GM23248 (cell line): ENCODE measurements around the gene TMEM217. TPM values are rescaled to one million over a fixed set of nuclear protein-coding genes. Genes with fewer than 3 reads are reported as not detected.

Experiments used
- DNase-seq: peaks from one replicate; pipeline ENCODE4 v3.0.0-alpha.2; 2015
- H2AFZ ChIP-seq: fragments of 200-600 bp; sonication (generic); 2 replicates; pipeline ENCODE4 v1.6.1; 2016; ENCODE audit warnings: antibody characterized with exemption
- H3F3A ChIP-seq: fragments of 200-600 bp; sonication (generic); 2 replicates; pipeline ENCODE4 v1.6.1; 2016; ENCODE audit warnings: mild to moderate bottlenecking, antibody characterized with exemption, mixed run types; ENCODE audit not compliant: insufficient read depth
- H3K27ac ChIP-seq: fragments of 200-600 bp; sonication (generic); 2 replicates; pipeline ENCODE4 v1.5.1; 2016; ENCODE audit warnings: mild to moderate bottlenecking
- H3K27me3 ChIP-seq: fragments of 200-600 bp; sonication (generic); replicated peaks from 2 replicates; pipeline ENCODE4 v1.6.1; 2016; ENCODE audit warnings: mild to moderate bottlenecking; ENCODE audit not compliant: insufficient read depth
- H3K36me3 ChIP-seq: fragments of 200-600 bp; sonication (generic); 2 replicates; pipeline ENCODE4 v1.6.1; 2016; ENCODE audit warnings: low read depth, mild to moderate bottlenecking
- H3K4me1 ChIP-seq: fragments of 200-600 bp; sonication (generic); 2 replicates; pipeline ENCODE4 v1.6.1; 2016; ENCODE audit warnings: mild to moderate bottlenecking; ENCODE audit not compliant: insufficient read depth
- H3K4me2 ChIP-seq: fragments of 200-600 bp; sonication (generic); one replicate; pipeline ENCODE4 v1.6.1; 2016; ENCODE audit warnings: mild to moderate bottlenecking; ENCODE audit not compliant: unreplicated experiment
- H3K4me3 ChIP-seq: fragments of 200-600 bp; sonication (generic); 2 replicates; pipeline ENCODE4 v1.5.1; 2016; ENCODE audit warnings: mild to moderate bottlenecking
- H3K79me2 ChIP-seq: fragments of 200-600 bp; sonication (generic); 2 replicates; pipeline ENCODE4 v1.6.1; 2016; ENCODE audit warnings: mild to moderate bottlenecking; ENCODE audit not compliant: insufficient read depth
- H3K9ac ChIP-seq: fragments of 200-600 bp; sonication (generic); 2 replicates; pipeline ENCODE4 v1.6.1; 2016; ENCODE audit warnings: mild to moderate bottlenecking
- H3K9me2 ChIP-seq: fragments of 200-600 bp; sonication (generic); 2 replicates; pipeline ENCODE4 v1.6.1; 2016; ENCODE audit warnings: mixed run types, mild to moderate bottlenecking, moderate library complexity; ENCODE audit not compliant: insufficient read depth
- H3K9me3 ChIP-seq: fragments of 200-600 bp; sonication (generic); one replicate; pipeline ENCODE4 v1.6.1; 2017; ENCODE audit warnings: low read depth
- H4K20me1 ChIP-seq: fragments of 200-600 bp; sonication (generic); 2 replicates; pipeline ENCODE4 v1.6.0; 2016; ENCODE audit not compliant: insufficient read depth
- EZH2 ChIP-seq: fragments of 200-600 bp; sonication (generic); IDR thresholded peaks from 2 replicates; pipeline ENCODE4 v1.6.1; 2018; ENCODE audit warnings: antibody characterized with exemption, mild to moderate bottlenecking; ENCODE audit not compliant: insufficient read depth, poor library complexity, severe bottlenecking
- EZH2phosphoT487 ChIP-seq: fragments of 200-600 bp; sonication (generic); IDR thresholded peaks from 2 replicates; pipeline ENCODE4 v1.6.1; 2018; ENCODE audit warnings: antibody characterized with exemption, moderate library complexity, mild to moderate bottlenecking, low read depth; ENCODE audit not compliant: insufficient read depth
- WGBS, 2 experiments: methylation state at CpG; one replicate each; pipeline ENCODE4 v1.1.6; 2015 to 2017; ENCODE audit warnings: low lambda C conversion rate in 2 of 2, low coverage in 1 of 2; ENCODE audit errors: missing lambda C conversion rate in 2 of 2; 5-methylcytosine and 5-hydroxymethylcytosine counted together
- in situ Hi-C: fragments of 300-500 bp; cut with MboI; formaldehyde crosslinking; loops from 2 replicates; pipeline ENCODE4 v1.15.0; 2020
- polyA plus RNA-seq: library from polyadenylated mRNA; unstranded; fragments of >200 nt; fragmentation: Nextera tagmentation; extraction: Ambion mirVana; gene quantifications from 2 replicates; pipeline ENCODE4 v1.2.1, GENCODE V29; 2016
- total RNA-seq: library from RNA; depleted of rRNA; stranded (reverse); fragments of >200 nt; shearing (Covaris generic); gene quantifications from 2 replicates; pipeline ENCODE4 v1.2.3, GENCODE V29; 2014

Gene TMEM217
- total and polyA plus RNA-seq, 2 experiments from 2014 or later, result 1.2 to 6.5 TPM

DNA sequence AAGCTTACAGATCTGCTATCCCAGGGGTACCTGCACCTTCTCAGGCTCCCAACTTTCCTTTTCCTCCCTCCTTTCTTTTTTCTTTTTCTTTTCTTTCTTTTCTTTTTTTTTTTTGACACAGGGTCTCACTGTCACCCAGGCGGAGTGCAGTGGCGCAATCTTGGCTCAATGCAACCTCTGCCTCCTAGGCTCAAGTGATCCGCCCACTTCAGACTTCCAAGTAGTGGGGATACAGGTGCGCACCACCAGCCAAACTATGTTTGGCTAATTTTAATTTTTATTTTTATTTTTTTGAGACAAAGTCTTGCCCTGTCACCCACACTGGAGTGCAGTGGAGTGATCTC lies 52.0 kb downstream of the TMEM217 start:
- in situ Hi-C loops, result loop anchor here (25.0 kb wide), 1 partner anchor 319 kb away; the partner anchor contains the start of gene C6orf89
- H3K4me2 ChIP-seq, result no peak overlapping the region
- no peaks in the 10 kb centered on the region for H3F3A ChIP-seq
- H3K4me1 ChIP-seq, result 0 out of 2 replicates have a peak, but pooled peaks cover 6% of the 10 kb centered on the region
- H4K20me1 ChIP-seq, result no peaks in the 10 kb centered on the region; the same call in 1 of the 2 replicates
- H3K9ac ChIP-seq, result no peak overlapping the region
- H3K36me3 ChIP-seq, result no peaks in the 10 kb centered on the region
- H3K9me2 ChIP-seq, result no peaks in the 10 kb centered on the region
- no peaks in the 10 kb centered on the region for H3K27me3 ChIP-seq
- no peak overlapping the region for H2AFZ ChIP-seq
- H3K4me3 ChIP-seq, result no peak overlapping the region
- no peak for DNase-seq
- no peak overlapping the region for H3K27ac ChIP-seq
- no peaks in the 10 kb centered on the region for H3K79me2 ChIP-seq
- TF ChIP-seq EZH2phosphoT487 (no peak), EZH2 (no peak)
- 87 to 91% methylated on average over 4 of the region's 4 CpGs for WGBS, 2 experiments
- no peaks in the 10 kb centered on the region for H3K9me3 ChIP-seq

GRCh38 chr6:37205175-37205996 lies 52.6 kb downstream of the TMEM217 start:
- 0 out of 2 replicates have a peak, but pooled peaks cover 6% of the 10 kb centered on the region for H3K4me1 ChIP-seq
- DNase-seq, result no peak
- H3K4me2 ChIP-seq, result no peak overlapping the region
- H3F3A ChIP-seq, result no peaks in the 10 kb centered on the region
- H3K36me3 ChIP-seq, result no peaks in the 10 kb centered on the region
- in situ Hi-C loops, result loop anchor here (25.0 kb wide), 1 partner anchor 318 kb away; the partner anchor contains the start of gene C6orf89
- H3K9me3 ChIP-seq, result no peaks in the 10 kb centered on the region
- no peak overlapping the region for H3K9ac ChIP-seq
- 76 to 81% methylated on average over 11 to 13 of the region's 13 CpGs for WGBS, 2 experiments
- no peak overlapping the region for H3K27ac ChIP-seq
- TF ChIP-seq EZH2phosphoT487 (no peak), EZH2 (no peak)
- no peaks in the 10 kb centered on the region for H3K27me3 ChIP-seq
- H3K4me3 ChIP-seq, result no peak overlapping the region
- no peaks in the 10 kb centered on the region for H3K9me2 ChIP-seq
- H4K20me1 ChIP-seq, result no peaks in the 10 kb centered on the region; the same call in 1 of the 2 replicates
- no peak overlapping the region for H2AFZ ChIP-seq
- no peaks in the 10 kb centered on the region for H3K79me2 ChIP-seq

- peak; percentile 58 for DNase-seq
- no peaks in the 10 kb centered on the region for H3K9me3 ChIP-seq
- H4K20me1 ChIP-seq, result no peaks in the 10 kb centered on the region; the same call in 1 of the 2 replicates
- H3K27me3 ChIP-seq, result no peaks in the 10 kb centered on the region
- no peak overlapping the region for H3K27ac ChIP-seq
- in situ Hi-C loops, result loop anchor here (25.0 kb wide), 1 partner anchor 317 kb away; the partner anchor contains the start of gene C6orf89
- no peak overlapping the region for H3K9ac ChIP-seq
- no peak overlapping the region for H3K4me3 ChIP-seq
- H3F3A ChIP-seq, result no peaks in the 10 kb centered on the region
- H3K36me3 ChIP-seq, result no peaks in the 10 kb centered on the region
- WGBS, 2 experiments, result 69 to 71% methylated on average over 7 of the region's 7 CpGs
- H3K4me2 ChIP-seq, result no peak overlapping the region
- H3K9me2 ChIP-seq, result no peaks in the 10 kb centered on the region
- 0 out of 2 replicates have a peak, but pooled peaks cover 6% of the 10 kb centered on the region for H3K4me1 ChIP-seq
- H2AFZ ChIP-seq, result no peak overlapping the region
- TF ChIP-seq EZH2, result no peak
- TF ChIP-seq EZH2phosphoT487, result no peak
- no peaks in the 10 kb centered on the region for H3K79me2 ChIP-seq
Observed at GRCh38 chr6:37204014-37204751, 53.8 kb downstream of the TMEM217 start.

DNA sequence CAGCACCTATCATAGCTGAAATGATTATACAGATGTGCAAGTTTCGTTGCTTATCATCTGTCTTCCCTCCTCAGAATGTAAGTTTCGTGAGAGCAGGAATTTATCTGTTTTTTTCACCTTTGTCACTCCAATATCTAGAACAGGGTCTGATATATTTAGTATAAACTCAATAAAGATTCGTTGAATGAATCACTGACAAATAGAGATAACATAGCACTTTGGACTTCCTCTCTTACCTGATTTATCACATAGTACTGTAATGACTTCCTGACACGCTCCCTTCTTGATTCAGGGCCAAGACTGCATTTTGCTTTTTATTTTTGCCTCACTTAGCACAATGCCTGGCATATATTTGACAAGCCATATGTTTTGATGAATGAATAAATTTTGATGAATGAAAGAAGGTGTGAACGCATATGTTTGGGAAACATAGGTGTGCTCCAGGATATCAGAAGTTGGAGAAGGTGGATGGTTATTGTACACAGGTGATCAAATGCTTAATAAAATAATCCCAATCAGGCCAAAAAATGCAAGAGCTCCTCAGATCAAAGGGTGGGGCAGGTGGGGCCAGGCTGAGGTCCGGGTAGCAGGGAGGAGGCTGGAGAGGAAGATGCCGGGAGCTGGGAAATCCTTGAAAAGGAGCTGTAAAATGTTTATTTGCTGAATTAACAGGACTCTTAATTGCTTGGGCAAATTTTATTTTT lies 55.0 kb downstream of the TMEM217 start:
- in situ Hi-C loops, result loop anchor here (25.0 kb wide), 1 partner anchor 316 kb away; the partner anchor contains the start of gene C6orf89
- H3K4me2 ChIP-seq, result no peak overlapping the region
- no peak for DNase-seq
- no peaks in the 10 kb centered on the region for H3F3A ChIP-seq
- no peaks in the 10 kb centered on the region; the same call in 1 of the 2 replicates for H4K20me1 ChIP-seq
- H3K27ac ChIP-seq, result no peak overlapping the region
- 64 to 65% methylated on average over 7 of the region's 7 CpGs for WGBS, 2 experiments
- H3K9me2 ChIP-seq, result no peaks in the 10 kb centered on the region
- H3K4me1 ChIP-seq, result 0 out of 2 replicates have a peak, but pooled peaks cover 6% of the 10 kb centered on the region
- H3K9me3 ChIP-seq, result no peaks in the 10 kb centered on the region
- no peaks in the 10 kb centered on the region for H3K36me3 ChIP-seq
- H3K27me3 ChIP-seq, result no peaks in the 10 kb centered on the region
- no peak overlapping the region for H3K4me3 ChIP-seq
- H2AFZ ChIP-seq, result no peak overlapping the region
- TF ChIP-seq EZH2 (no peak), EZH2phosphoT487 (no peak)
- no peak overlapping the region for H3K9ac ChIP-seq
- H3K79me2 ChIP-seq, result no peaks in the 10 kb centered on the region
